Measurements from ENCODE around the gene TMEM62. TPM values are rescaled to one million over a fixed set of nuclear protein-coding genes. Genes with fewer than 3 reads are reported as not detected.

TMEM62 gene
- total RNA-seq, 1 donor from 2014 or later: 26.1 TPM

GRCh38 chr15:43094416-43095030 lies 38.9 kb upstream of the TMEM62 start:
- FAIRE-seq: no peak
- H3K27me3 ChIP-seq (ENCODE audit: control insufficient read depth, insufficient read depth, low read length): no peaks in the 10 kb centered on the region

GRCh38 chr15:43095243-43095642 lies 38.1 kb upstream of the TMEM62 start:
- Histone ChIP-seq H3K4me3 (ENCODE audit: low read depth, low read length) (no peak overlapping the region), H3K27me3 (ENCODE audit: control insufficient read depth, insufficient read depth, low read length) (no peaks in the 10 kb centered on the region), H3K36me3 (ENCODE audit: control insufficient read depth, insufficient read depth, low read length) (peaks cover 1% of the 10 kb centered on the region)
- FAIRE-seq (no peak), DNase-seq (ENCODE audit: low read depth) (peak; percentile 28)
- no peak for TF ChIP-seq CTCF (IDR thresholded peaks at IDR 0.05; ENCODE audit: insufficient read depth, low read length, severe bottlenecking)

More at GRCh38 chr15:43094416-43095030, 38.9 kb upstream of the TMEM62 start:
- TF ChIP-seq CTCF (IDR thresholded peaks at IDR 0.05; ENCODE audit: insufficient read depth, low read length, severe bottlenecking): no peak
- DNase-seq (ENCODE audit: low read depth): no peak
- Histone ChIP-seq H3K4me3 (ENCODE audit: low read depth, low read length) (no peak overlapping the region), H3K36me3 (ENCODE audit: control insufficient read depth, insufficient read depth, low read length) (peaks cover 1% of the 10 kb centered on the region)

- H3K4me3 ChIP-seq (ENCODE audit: low read depth, low read length): no peak overlapping the region
- peaks cover 1% of the 10 kb centered on the region for H3K36me3 ChIP-seq (ENCODE audit: control insufficient read depth, insufficient read depth, low read length)
- H3K27me3 ChIP-seq (ENCODE audit: control insufficient read depth, insufficient read depth, low read length): no peaks in the 10 kb centered on the region
- DNase-seq (ENCODE audit: low read depth) (peak; percentile 76), FAIRE-seq (no peak)
- TF ChIP-seq CTCF (IDR thresholded peaks at IDR 0.05; ENCODE audit: insufficient read depth, low read length, severe bottlenecking): no peak
These were observed 37.6 kb upstream of the TMEM62 start for GRCh38 chr15:43095708-43096347.

GRCh38 chr15:43096411-43096810 lies 37.0 kb upstream of the TMEM62 start:
- DNase-seq (ENCODE audit: low read depth): no peak
- no peak for TF ChIP-seq CTCF (IDR thresholded peaks at IDR 0.05; ENCODE audit: insufficient read depth, low read length, severe bottlenecking)
- H3K4me3 ChIP-seq (ENCODE audit: low read depth, low read length): no peak overlapping the region
- no peak for FAIRE-seq
- peaks cover 1% of the 10 kb centered on the region for H3K36me3 ChIP-seq (ENCODE audit: control insufficient read depth, insufficient read depth, low read length)
- H3K27me3 ChIP-seq (ENCODE audit: control insufficient read depth, insufficient read depth, low read length): no peaks in the 10 kb centered on the region

- Histone ChIP-seq H3K4me3 (ENCODE audit: low read depth, low read length) (no peak overlapping the region), H3K36me3 (ENCODE audit: control insufficient read depth, insufficient read depth, low read length) (peaks cover 1% of the 10 kb centered on the region), H3K27me3 (ENCODE audit: control insufficient read depth, insufficient read depth, low read length) (no peaks in the 10 kb centered on the region)
- no peak for FAIRE-seq
- no peak for DNase-seq (ENCODE audit: low read depth)
- TF ChIP-seq CTCF (IDR thresholded peaks at IDR 0.05; ENCODE audit: insufficient read depth, low read length, severe bottlenecking): no peak
These were observed 34.1 kb upstream of the TMEM62 start for GRCh38 chr15:43099105-43099845.
